HepG2 (cell line): ENCODE results near the gene BSN. TPM values are rescaled to one million over a fixed set of nuclear protein-coding genes. Genes with fewer than 3 reads are reported as not detected.

Experiments used
- BORCS8-MEF2B ChIP-seq: sonication (generic); formaldehyde crosslinking; IDR thresholded peaks from 2 replicates; pipeline ENCODE4 v1.8.0; 2022; ENCODE audit warnings: mild to moderate bottlenecking, missing genetic modification reagents
- ETV6 ChIP-seq: sonication (generic); formaldehyde crosslinking; conservative IDR thresholded peaks from 2 replicates; pipeline ENCODE4 v1.4.0; 2020; ENCODE audit warnings: missing genetic modification reagents
- FOXM1 ChIP-seq: sonication (generic); formaldehyde crosslinking; IDR thresholded peaks from 2 replicates; pipeline ENCODE4 v1.5.0; 2020; ENCODE audit warnings: missing genetic modification reagents
- GZF1 ChIP-seq: sonication (generic); formaldehyde crosslinking; IDR thresholded peaks from 2 replicates; pipeline ENCODE4 v1.5.1; 2020; ENCODE audit warnings: mild to moderate bottlenecking, missing genetic modification reagents
- LRRFIP1 ChIP-seq: sonication (generic); formaldehyde crosslinking; conservative IDR thresholded peaks from 2 replicates; pipeline ENCODE4 v1.4.0; 2020; ENCODE audit warnings: missing genetic modification reagents
- NFATC3 ChIP-seq: sonication (generic); formaldehyde crosslinking; IDR thresholded peaks from 2 replicates; pipeline ENCODE4 v1.5.1; 2020; ENCODE audit warnings: mild to moderate bottlenecking, missing genetic modification reagents
- NR3C1 ChIP-seq: sonication (generic); formaldehyde crosslinking; IDR thresholded peaks from 2 replicates; pipeline ENCODE4 v1.4.0; 2020; ENCODE audit warnings: missing genetic modification reagents
- POLR2AphosphoS5 ChIP-seq: IDR thresholded peaks from 2 replicates; pipeline ENCODE4 v1.6.1; 2012; ENCODE audit warnings: low read depth, low read length
- SMARCC2 ChIP-seq: fragments of 450-650 bp; IDR thresholded peaks from 2 replicates; pipeline ENCODE4 v1.6.1; 2017; ENCODE audit warnings: antibody characterized with exemption, mild to moderate bottlenecking
- TBX2 ChIP-seq: sonication (generic); formaldehyde crosslinking; IDR thresholded peaks from 2 replicates; pipeline ENCODE4 v1.5.0; 2020; ENCODE audit warnings: missing genetic modification reagents, mild to moderate bottlenecking, borderline replicate concordance
- TCF12 ChIP-seq, 2 experiments: fragments of 450-650 bp in 1 of 2; sonication (generic) in 1 of 2; formaldehyde crosslinking in 1 of 2; IDR thresholded peaks; 2 replicates each; pipeline versions ENCODE4 v1.6.1 to v1.8.0; 2017 to 2022; ENCODE audit warnings: antibody characterized with exemption in 1 of 2, mild to moderate bottlenecking in 1 of 2, missing genetic modification reagents in 1 of 2, moderate library complexity in 1 of 2
- ZNF225 ChIP-seq: sonication (generic); formaldehyde crosslinking; IDR thresholded peaks from 2 replicates; pipeline ENCODE4 v1.4.0; 2020; ENCODE audit warnings: mild to moderate bottlenecking, missing genetic modification reagents
- ZNF256 ChIP-seq: sonication (generic); formaldehyde crosslinking; conservative IDR thresholded peaks from 2 replicates; pipeline ENCODE4 v1.4.0; 2020; ENCODE audit warnings: missing genetic modification reagents
- ZNF260 ChIP-seq: sonication (generic); formaldehyde crosslinking; IDR thresholded peaks from 2 replicates; pipeline ENCODE4 v1.4.0; 2020; ENCODE audit warnings: missing genetic modification reagents, low read depth, mild to moderate bottlenecking, borderline replicate concordance
- ZNF264 ChIP-seq: sonication (generic); formaldehyde crosslinking; IDR thresholded peaks from 2 replicates; pipeline ENCODE4 v1.4.0; 2020; ENCODE audit warnings: missing genetic modification reagents
- ZNF432 ChIP-seq: sonication (generic); formaldehyde crosslinking; IDR thresholded peaks from 2 replicates; pipeline ENCODE4 v1.5.0; 2020; ENCODE audit warnings: missing genetic modification reagents, mild to moderate bottlenecking, borderline replicate concordance
- ZNF546 ChIP-seq: sonication (generic); formaldehyde crosslinking; conservative IDR thresholded peaks from 2 replicates; pipeline ENCODE4 v1.8.1; 2023; ENCODE audit warnings: mild to moderate bottlenecking, missing genetic modification reagents
- ZNF563 ChIP-seq: sonication (generic); formaldehyde crosslinking; IDR thresholded peaks from 2 replicates; pipeline ENCODE4 v1.8.0; 2022; ENCODE audit warnings: mild to moderate bottlenecking, moderate library complexity, missing genetic modification reagents
- ZNF672 ChIP-seq: sonication (generic); formaldehyde crosslinking; IDR thresholded peaks from 2 replicates; pipeline ENCODE4 v1.8.1; 2022; ENCODE audit warnings: missing genetic modification reagents
- ZNF724P ChIP-seq: sonication (generic); formaldehyde crosslinking; IDR thresholded peaks from 2 replicates; pipeline ENCODE4 v1.8.0; 2022; ENCODE audit warnings: missing genetic modification reagents, borderline replicate concordance
- ZNF891 ChIP-seq: sonication (generic); formaldehyde crosslinking; IDR thresholded peaks from 2 replicates; pipeline ENCODE4 v1.5.0; 2020; ENCODE audit warnings: mild to moderate bottlenecking, missing genetic modification reagents
- polyA plus RNA-seq, 8 experiments: library from polyadenylated mRNA; depleted of rRNA in 3 of 8; stranded (reverse) in 7 of 8; unstranded in 1 of 8; fragments of >200 nt; fragmentation: Illumina TruSeq in 4 of 8; extraction: Trizol in 4 of 8; gene quantifications; 2 replicates each; pipeline versions ENCODE4 v1.2.1 to v1.2.3, GENCODE V29; 2011 to 2016; ENCODE audit warnings: low read depth in 4 of 8, missing spikeins in 1 of 8, mixed read lengths in 1 of 8; ENCODE audit not compliant: insufficient read depth in 1 of 8
- total RNA-seq, 5 experiments: library from RNA; depleted of rRNA; stranded (reverse); fragments of >200 nt; fragmentation: Illumina TruSeq; extraction: Trizol; gene quantifications; 2 replicates each; pipeline ENCODE4 v1.2.3, GENCODE V29; 2016; ENCODE audit warnings: low read depth in 1 of 5
- TF ChIP-seq, protein P1 (sequence below): sonication (generic); formaldehyde crosslinking; IDR thresholded peaks from 2 replicates; pipeline ENCODE4 v1.4.0; 2020; ENCODE audit warnings: missing genetic modification reagents
- TF ChIP-seq, protein P2 (sequence below), 2 experiments: sonication (generic) in 1 of 2; formaldehyde crosslinking in 1 of 2; IDR thresholded peaks; 2 replicates each; pipeline versions ENCODE4 v1.4.0 to v1.6.1; 2016 to 2020; ENCODE audit warnings: borderline replicate concordance in 1 of 2, low read depth in 1 of 2, mild to moderate bottlenecking in 1 of 2, missing genetic modification reagents in 1 of 2

Gene BSN
- total and polyA plus RNA-seq, 2 of the 13 experiments (the other 11 are each of a cell fraction or from before 2014, with no cell fraction given): 0.42 to 0.86 TPM

DNA sequence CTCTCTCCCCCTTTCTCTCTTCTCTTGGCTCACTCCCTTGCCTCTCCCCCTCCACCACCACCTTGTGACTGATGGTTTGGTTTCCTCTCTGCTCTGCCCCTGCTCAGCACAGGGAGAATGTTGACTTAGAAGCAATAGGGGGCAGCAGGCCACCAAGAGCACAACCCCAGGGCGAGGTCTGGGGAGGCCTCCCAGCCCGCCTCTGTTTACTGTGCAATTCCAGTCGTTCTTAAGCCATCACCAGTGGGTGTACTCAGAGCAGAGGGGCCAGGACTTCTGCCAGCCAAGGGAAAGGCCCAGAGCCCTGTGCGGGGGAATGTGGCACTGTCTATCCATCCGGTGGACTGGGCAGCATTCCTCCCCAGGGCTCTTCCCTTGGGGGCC lies 114.1 kb downstream of the BSN start (continued):
- TF ChIP-seq, protein P1, sequence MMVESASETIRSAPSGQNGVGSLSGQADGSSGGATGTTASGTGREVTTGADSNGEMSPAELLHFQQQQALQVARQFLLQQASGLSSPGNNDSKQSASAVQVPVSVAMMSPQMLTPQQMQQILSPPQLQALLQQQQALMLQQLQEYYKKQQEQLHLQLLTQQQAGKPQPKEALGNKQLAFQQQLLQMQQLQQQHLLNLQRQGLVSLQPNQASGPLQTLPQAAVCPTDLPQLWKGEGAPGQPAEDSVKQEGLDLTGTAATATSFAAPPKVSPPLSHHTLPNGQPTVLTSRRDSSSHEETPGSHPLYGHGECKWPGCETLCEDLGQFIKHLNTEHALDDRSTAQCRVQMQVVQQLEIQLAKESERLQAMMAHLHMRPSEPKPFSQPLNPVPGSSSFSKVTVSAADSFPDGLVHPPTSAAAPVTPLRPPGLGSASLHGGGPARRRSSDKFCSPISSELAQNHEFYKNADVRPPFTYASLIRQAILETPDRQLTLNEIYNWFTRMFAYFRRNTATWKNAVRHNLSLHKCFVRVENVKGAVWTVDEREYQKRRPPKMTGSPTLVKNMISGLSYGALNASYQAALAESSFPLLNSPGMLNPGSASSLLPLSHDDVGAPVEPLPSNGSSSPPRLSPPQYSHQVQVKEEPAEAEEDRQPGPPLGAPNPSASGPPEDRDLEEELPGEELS: peak; percentile 83
- TF ChIP-seq ZNF891 (CRISPR knock-in tag) (no peak), ZNF256 (CRISPR knock-in tag) (no peak), NFATC3 (no peak), POLR2AphosphoS5 (no peak), NR3C1 (no peak), ZNF432 (CRISPR knock-in tag) (no peak), SMARCC2 (no peak), ETV6 (no peak), ZNF260 (CRISPR knock-in tag) (no peak), BORCS8-MEF2B (CRISPR knock-in tag) (peak; percentile 59; the same call in 1 of the 2 replicates), TBX2 (CRISPR knock-in tag) (peak; percentile 76), ZNF672 (CRISPR knock-in tag) (no peak), ZNF563 (CRISPR knock-in tag) (no peak), ZNF546 (CRISPR knock-in tag) (no peak), ZNF264 (CRISPR knock-in tag) (no peak), ZNF225 (no peak), FOXM1 (CRISPR knock-in tag) (no peak), LRRFIP1 (no peak), TCF12 (IDR thresholded peaks at IDR 0.05) (no peak), TCF12 (CRISPR knock-in tag; IDR thresholded peaks at IDR 0.05) (0 out of 2 replicates have a peak, but pooled peaks have one; percentile 27), ZNF724P (no peak), GZF1 (CRISPR knock-in tag) (no peak)
- TF ChIP-seq, protein P2, sequence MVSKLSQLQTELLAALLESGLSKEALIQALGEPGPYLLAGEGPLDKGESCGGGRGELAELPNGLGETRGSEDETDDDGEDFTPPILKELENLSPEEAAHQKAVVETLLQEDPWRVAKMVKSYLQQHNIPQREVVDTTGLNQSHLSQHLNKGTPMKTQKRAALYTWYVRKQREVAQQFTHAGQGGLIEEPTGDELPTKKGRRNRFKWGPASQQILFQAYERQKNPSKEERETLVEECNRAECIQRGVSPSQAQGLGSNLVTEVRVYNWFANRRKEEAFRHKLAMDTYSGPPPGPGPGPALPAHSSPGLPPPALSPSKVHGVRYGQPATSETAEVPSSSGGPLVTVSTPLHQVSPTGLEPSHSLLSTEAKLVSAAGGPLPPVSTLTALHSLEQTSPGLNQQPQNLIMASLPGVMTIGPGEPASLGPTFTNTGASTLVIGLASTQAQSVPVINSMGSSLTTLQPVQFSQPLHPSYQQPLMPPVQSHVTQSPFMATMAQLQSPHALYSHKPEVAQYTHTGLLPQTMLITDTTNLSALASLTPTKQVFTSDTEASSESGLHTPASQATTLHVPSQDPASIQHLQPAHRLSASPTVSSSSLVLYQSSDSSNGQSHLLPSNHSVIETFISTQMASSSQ (IDR thresholded peaks at IDR 0.05; ENCODE audit: low read depth): no peak
- TF ChIP-seq, protein P2 (CRISPR knock-in tag; IDR thresholded peaks at IDR 0.05; ENCODE audit: borderline replicate concordance): no peak; the same call in 1 of the 2 replicates
